T-helper 2 cell treated with Interferon-gamma antibody and Interleukin-4, amounts not matched to agents 5 μg/mL and 100 μg/mL, for 36 hours (primary cell): ENCODE data around the gene RYR2.

Source experiments
- DNase-seq: peaks from one replicate; pipeline ENCODE4 v3.0.0; 2021; ENCODE audit warnings: low spot score
- H3K27ac Mint-ChIP-seq: one replicate; pipeline ENCODE4 v1.8.0; 2021; ENCODE audit warnings: mild to moderate bottlenecking, mixed read lengths
- H3K27me3 Mint-ChIP-seq: one replicate; pipeline ENCODE4 v1.8.0; 2021; ENCODE audit warnings: low read depth, mixed read lengths
- H3K36me3 Mint-ChIP-seq: one replicate; pipeline ENCODE4 v1.8.0; 2021; ENCODE audit warnings: low read depth, mixed read lengths
- H3K4me1 Mint-ChIP-seq: one replicate; pipeline ENCODE4 v1.8.0; 2021; ENCODE audit warnings: low read depth, mixed read lengths
- H3K4me3 Mint-ChIP-seq: one replicate; pipeline ENCODE4 v1.8.0; 2022; ENCODE audit warnings: mild to moderate bottlenecking, moderate library complexity, mixed read lengths
- H3K9me3 Mint-ChIP-seq: one replicate; pipeline ENCODE4 v1.8.0; 2021; ENCODE audit warnings: mixed read lengths

Gene RYR2

GRCh38 chr1:237774246-237774645, 732.3 kb downstream of the RYR2 start:
- Mint-ChIP-seq H3K27me3 (no peaks in the 10 kb centered on the region), H3K36me3 (no peaks in the 10 kb centered on the region), H3K27ac (no peak overlapping the region), H3K9me3 (no peaks in the 10 kb centered on the region), H3K4me3 (no peak overlapping the region), H3K4me1 (peaks cover 6% of the 10 kb centered on the region)
- no peak for DNase-seq

- no peaks in the 10 kb centered on the region for H3K9me3 Mint-ChIP-seq
- DNase-seq: no peak
- H3K36me3 Mint-ChIP-seq: no peaks in the 10 kb centered on the region
- H3K27me3 Mint-ChIP-seq: no peaks in the 10 kb centered on the region
- H3K27ac Mint-ChIP-seq: no peak overlapping the region
- H3K4me3 Mint-ChIP-seq: no peak overlapping the region
- H3K4me1 Mint-ChIP-seq: no peaks in the 10 kb centered on the region
Measured at GRCh38 chr1:237779356-237779755, 737.4 kb downstream of the RYR2 start.

- H3K9me3 Mint-ChIP-seq: no peaks in the 10 kb centered on the region
- no peak overlapping the region for H3K4me3 Mint-ChIP-seq
- no peak for DNase-seq
- H3K27ac Mint-ChIP-seq: no peak overlapping the region
- H3K36me3 Mint-ChIP-seq: no peaks in the 10 kb centered on the region
- no peaks in the 10 kb centered on the region for H3K4me1 Mint-ChIP-seq
- H3K27me3 Mint-ChIP-seq: no peaks in the 10 kb centered on the region
Measured at GRCh38 chr1:237786066-237786719, 744.2 kb downstream of the RYR2 start.

- Mint-ChIP-seq H3K4me1 (no peaks in the 10 kb centered on the region), H3K27ac (no peak overlapping the region), H3K27me3 (no peaks in the 10 kb centered on the region), H3K4me3 (no peak overlapping the region), H3K9me3 (no peaks in the 10 kb centered on the region), H3K36me3 (no peaks in the 10 kb centered on the region)
- DNase-seq: no peak
Measured at GRCh38 chr1:237788069-237788468, 746.1 kb downstream of the RYR2 start.

- Mint-ChIP-seq H3K4me3 (no peak overlapping the region), H3K27me3 (no peaks in the 10 kb centered on the region), H3K4me1 (no peaks in the 10 kb centered on the region), H3K27ac (no peak overlapping the region), H3K36me3 (no peaks in the 10 kb centered on the region), H3K9me3 (no peaks in the 10 kb centered on the region)
- no peak for DNase-seq
Measured at GRCh38 chr1:237789619-237790018, 747.6 kb downstream of the RYR2 start.

GRCh38 chr1:237791592-237791991, 749.6 kb downstream of the RYR2 start:
- no peaks in the 10 kb centered on the region for H3K9me3 Mint-ChIP-seq
- DNase-seq: no peak
- no peak overlapping the region for H3K27ac Mint-ChIP-seq
- H3K4me1 Mint-ChIP-seq: no peaks in the 10 kb centered on the region
- no peak overlapping the region for H3K4me3 Mint-ChIP-seq
- H3K27me3 Mint-ChIP-seq: no peaks in the 10 kb centered on the region
- H3K36me3 Mint-ChIP-seq: no peaks in the 10 kb centered on the region

GRCh38 chr1:237792149-237792548, 750.2 kb downstream of the RYR2 start:
- DNase-seq: no peak
- H3K27me3 Mint-ChIP-seq: no peaks in the 10 kb centered on the region
- H3K4me1 Mint-ChIP-seq: no peaks in the 10 kb centered on the region
- H3K9me3 Mint-ChIP-seq: no peaks in the 10 kb centered on the region
- H3K36me3 Mint-ChIP-seq: no peaks in the 10 kb centered on the region
- no peak overlapping the region for H3K27ac Mint-ChIP-seq
- H3K4me3 Mint-ChIP-seq: no peak overlapping the region

- Mint-ChIP-seq H3K36me3 (no peaks in the 10 kb centered on the region), H3K9me3 (no peaks in the 10 kb centered on the region), H3K27ac (no peak overlapping the region), H3K27me3 (no peaks in the 10 kb centered on the region), H3K4me1 (no peaks in the 10 kb centered on the region), H3K4me3 (no peak overlapping the region)
- DNase-seq: no peak
Measured at GRCh38 chr1:237792726-237793125, 750.7 kb downstream of the RYR2 start.

- Mint-ChIP-seq H3K4me1 (no peaks in the 10 kb centered on the region), H3K27me3 (no peaks in the 10 kb centered on the region), H3K36me3 (no peaks in the 10 kb centered on the region), H3K4me3 (no peak overlapping the region), H3K27ac (no peak overlapping the region), H3K9me3 (no peaks in the 10 kb centered on the region)
- DNase-seq: no peak
Measured at GRCh38 chr1:237794071-237794470, 752.1 kb downstream of the RYR2 start.

GRCh38 chr1:237795558-237795957, 753.6 kb downstream of the RYR2 start:
- no peaks in the 10 kb centered on the region for H3K27me3 Mint-ChIP-seq
- no peaks in the 10 kb centered on the region for H3K4me1 Mint-ChIP-seq
- no peaks in the 10 kb centered on the region for H3K9me3 Mint-ChIP-seq
- no peak overlapping the region for H3K4me3 Mint-ChIP-seq
- no peak for DNase-seq
- no peak overlapping the region for H3K27ac Mint-ChIP-seq
- no peaks in the 10 kb centered on the region for H3K36me3 Mint-ChIP-seq

GRCh38 chr1:237799762-237800474, 757.9 kb downstream of the RYR2 start:
- Mint-ChIP-seq H3K27ac (no peak overlapping the region), H3K27me3 (no peaks in the 10 kb centered on the region), H3K4me3 (no peak overlapping the region), H3K36me3 (no peaks in the 10 kb centered on the region), H3K4me1 (no peaks in the 10 kb centered on the region), H3K9me3 (no peaks in the 10 kb centered on the region)
- no peak for DNase-seq

GRCh38 chr1:237804516-237804915, 762.5 kb downstream of the RYR2 start:
- no peak for DNase-seq
- Mint-ChIP-seq H3K4me3 (no peak overlapping the region), H3K27me3 (no peaks in the 10 kb centered on the region), H3K9me3 (no peaks in the 10 kb centered on the region), H3K4me1 (no peaks in the 10 kb centered on the region), H3K27ac (no peak overlapping the region), H3K36me3 (no peaks in the 10 kb centered on the region)

GRCh38 chr1:237809099-237809498, 767.1 kb downstream of the RYR2 start:
- Mint-ChIP-seq H3K27me3 (no peaks in the 10 kb centered on the region), H3K4me3 (no peak overlapping the region), H3K27ac (no peak overlapping the region), H3K36me3 (no peaks in the 10 kb centered on the region), H3K4me1 (no peaks in the 10 kb centered on the region), H3K9me3 (no peaks in the 10 kb centered on the region)
- no peak for DNase-seq

- Mint-ChIP-seq H3K27me3 (no peaks in the 10 kb centered on the region), H3K36me3 (no peaks in the 10 kb centered on the region), H3K9me3 (no peaks in the 10 kb centered on the region), H3K4me3 (no peak overlapping the region), H3K27ac (no peak overlapping the region), H3K4me1 (no peaks in the 10 kb centered on the region)
- no peak for DNase-seq
Measured at GRCh38 chr1:237811633-237812032, 769.6 kb downstream of the RYR2 start.

- H3K27ac Mint-ChIP-seq: no peak overlapping the region
- H3K9me3 Mint-ChIP-seq: no peaks in the 10 kb centered on the region
- DNase-seq: no peak
- H3K4me3 Mint-ChIP-seq: no peak overlapping the region
- no peaks in the 10 kb centered on the region for H3K36me3 Mint-ChIP-seq
- H3K4me1 Mint-ChIP-seq: no peaks in the 10 kb centered on the region
- no peaks in the 10 kb centered on the region for H3K27me3 Mint-ChIP-seq
Measured at GRCh38 chr1:237812061-237812460, 770.1 kb downstream of the RYR2 start.
